ENCODE data around the gene PTCD2. TPM values are rescaled to one million over a fixed set of nuclear protein-coding genes. Genes with fewer than 3 reads are reported as not detected.

PTCD2 gene
- total and polyA plus RNA-seq, 2 of the 8 experiments (the other 6 are each of a cell fraction or from before 2014, with no cell fraction given), result 7.3 to 15.4 TPM

GRCh38 chr5:72281764-72282499, 38.2 kb upstream of the PTCD2 start:
- Histone ChIP-seq H3K79me2 (ENCODE audit: control insufficient read depth in 1 of 2, insufficient read depth in 2 of 2, low read length in 2 of 2) (peaks cover 0 to 4% of the 10 kb centered on the region in 2 experiments; a peak in 2 of 4 replicates), H3K4me1 (replicated peaks in 1 of 4; ENCODE audit: control insufficient read depth in 3 of 4, insufficient read depth in 4 of 4, low read length in 3 of 4) (no peaks in the 10 kb centered on the region), H3K27me3 (replicated peaks in 1 of 4; ENCODE audit: control insufficient read depth in 3 of 4, extremely low read depth in 1 of 4, insufficient read depth in 3 of 4, low read length in 3 of 4) (no peaks in the 10 kb centered on the region), H3K56ac (replicated peaks; ENCODE audit: insufficient read length, low read depth, low read length) (no peak overlapping the region), H3K23ac (ENCODE audit: insufficient read length) (no peak overlapping the region), H3K27ac (ENCODE audit: low read depth, low read length) (no peak overlapping the region), H3K36me3 (ENCODE audit: control insufficient read depth in 2 of 4, insufficient read depth in 4 of 4, low read length in 3 of 4) (peaks cover 0 to 7% (median 4%) of the 10 kb centered on the region in 4 experiments; a peak in 3 of 8 replicates), H3K4me3 (ENCODE audit: extremely low read depth in 1 of 4, insufficient read depth in 2 of 4, low read depth in 3 of 4, low read length in 4 of 4) (no peak overlapping the region), H2BK5ac (ENCODE audit: low read depth, low read length) (no peak overlapping the region), H3K14ac (ENCODE audit: insufficient read length) (no peak overlapping the region), H4K91ac (replicated peaks; ENCODE audit: insufficient read length, low read length) (no peak overlapping the region), H2AFZ (ENCODE audit: low read length) (no peak overlapping the region), H2BK120ac (replicated peaks; ENCODE audit: low read depth, low read length) (no peak overlapping the region), H2BK15ac (ENCODE audit: low read length) (no peak overlapping the region), H4K20me1 (replicated peaks in 1 of 2; ENCODE audit: control insufficient read depth in 1 of 2, insufficient read depth in 2 of 2, low read length in 2 of 2) (no peaks in the 10 kb centered on the region), H4K8ac (ENCODE audit: extremely low read depth, insufficient read depth, low read length) (no peak overlapping the region), H2BK20ac (ENCODE audit: low read length) (no peak overlapping the region), H3K79me1 (ENCODE audit: low read depth, low read length) (no peaks in the 10 kb centered on the region), H3K4ac (replicated peaks; ENCODE audit: insufficient read length, low read depth, low read length) (no peak overlapping the region), H3K4me2 (ENCODE audit: insufficient read depth in 1 of 2, low read depth in 2 of 2, low read length in 2 of 2) (no peak overlapping the region), H4K5ac (ENCODE audit: insufficient read length, low read depth, low read length) (no peak overlapping the region), H3K23me2 (ENCODE audit: low read depth, low read length) (no peaks in the 10 kb centered on the region), H2AK5ac (ENCODE audit: low read depth, low read length) (no peak overlapping the region), H3K9me3 (ENCODE audit: insufficient read depth in 2 of 2, low read depth in 1 of 2, low read length in 1 of 2) (no peaks in the 10 kb centered on the region), H3K18ac (ENCODE audit: extremely low read depth, low read length) (no peak overlapping the region), H3K9ac (replicated peaks in 1 of 4; ENCODE audit: extremely low read depth in 1 of 4, low read depth in 3 of 4, low read length in 3 of 4) (no peak overlapping the region), H2BK12ac (ENCODE audit: low read depth, low read length) (no peak overlapping the region)
- POLR2A ChIA-PET (ENCODE audit: partially characterized antibody), result interaction anchor here (1.3 kb wide), 1 partner anchor 38 kb away, joined by 6 read pairs; the partner anchor contains the start of genes MRPS27 and PTCD2
- 92% methylated on average over 3 of the region's 3 CpGs; no CpG with 5 or more reads in 1 of the 2 experiments for WGBS, 2 experiments (ENCODE audit: extremely low coverage in 1 of 2, insufficient coverage in 1 of 2, insufficient read length in 1 of 2, insufficient replicate concordance in 2 of 2, low coverage in 1 of 2, low lambda C conversion rate in 2 of 2, missing lambda C conversion rate in 1 of 2)
- TF ChIP-seq CEBPB (IDR thresholded peaks at IDR 0.05; ENCODE audit: low read depth, low read length), result 0 out of 2 replicates have a peak, but pooled peaks have one; percentile 24
- TF ChIP-seq HDAC2 (IDR thresholded peaks at IDR 0.05; ENCODE audit: borderline replicate concordance in 1 of 2, low read depth in 2 of 2, low read length in 2 of 2), result no peak
- DNase-seq (ENCODE audit: low read depth in 1 of 2, low spot score in 2 of 2) (no peak), FAIRE-seq (no peak)
- CTCF ChIA-PET (ENCODE audit: partially characterized antibody), result interaction anchor here (0.7 to 1.8 kb wide), 7 partner anchors 13 to 503 kb away, joined by 3 to 6 read pairs (median 4); no protein-coding TSS in a partner anchor

Measured in H1 (cell line).